Aortic smooth muscle cell (primary cell): Measurements from ENCODE around the gene RFPL3. TPM values are rescaled to one million over a fixed set of nuclear protein-coding genes. Genes with fewer than 3 reads are reported as not detected.

Experiments used
- total RNA-seq: library from RNA; depleted of rRNA; stranded (reverse); fragments of >200 nt; gene quantifications from 2 replicates; pipeline ENCODE4 v1.2.3, GENCODE V29; 2014

The RFPL3 gene
- not detected in 2 replicates for total RNA-seq

DNA sequence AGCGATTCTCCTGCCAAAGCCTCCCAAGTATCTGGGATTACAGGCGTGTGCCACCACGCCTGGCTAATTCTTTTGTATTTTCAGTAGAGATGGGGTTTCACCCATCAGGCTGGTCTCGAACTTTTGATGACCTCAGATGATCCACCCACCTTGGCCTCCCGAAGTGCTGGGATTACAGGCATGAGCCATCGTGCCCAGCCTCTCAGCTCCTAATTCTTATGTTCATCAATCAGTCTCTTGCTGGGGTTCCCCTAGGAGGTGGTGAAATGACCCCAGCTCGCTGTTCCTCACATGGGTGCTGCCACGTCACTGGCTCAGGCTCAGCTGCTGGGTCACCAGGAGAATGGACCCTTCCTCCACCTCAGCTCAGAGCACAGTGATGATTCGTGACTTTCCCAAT, at the start of gene RFPL3:
TSS of gene RFPL3 (plus strand) at position 301 of the 400 bp plus-strand sequence. CDS start 205 bp downstream, outside the sequence.

Other genes with a start within 250 kb of the RFPL3 start
- gene C22orf42, start 198.6 kb upstream of the RFPL3 start, total RNA-seq, result not detected in 2 replicates
- not detected in 2 replicates for gene RFPL2, start 152.8 kb upstream of the RFPL3 start, total RNA-seq
- 0.13 and 0.31 TPM in 2 replicates for gene SLC5A4, start 102.5 kb upstream of the RFPL3 start, total RNA-seq
- 101 and 119 TPM in 2 replicates for gene RTCB, start 54.4 kb downstream of the RFPL3 start, total RNA-seq
- not detected in 2 replicates for gene BPIFC, start 106.6 kb downstream of the RFPL3 start, total RNA-seq
- 45.7 and 51.5 TPM in 2 replicates for gene FBXO7, start 116.9 kb downstream of the RFPL3 start, total RNA-seq